WTC11 (cell line): ENCODE data around the gene EML2. TPM values are rescaled to one million over a fixed set of nuclear protein-coding genes. Genes with fewer than 3 reads are reported as not detected.

ENCODE experiments used
- ATAC-seq: fragments of 200-7000 bp; cut with Tn5 transposase; 2 replicates; pipeline ENCODE4 v1.10.0; 2021; ENCODE audit warnings: mild to moderate bottlenecking, moderate library complexity
- CTCF ChIA-PET: fragments of 300-600 bp; sonication (Branson Sonifier 250); formaldehyde crosslinking; loops from one replicate; lab custom pipeline; 2021; ENCODE audit warnings: antibody characterized with exemption; lab: Charles Lee
- POLR2A ChIA-PET: fragments of 350-600 bp; sonication (Branson Sonifier 250); formaldehyde crosslinking; loops from one replicate; lab custom pipeline; 2021; ENCODE audit warnings: antibody characterized with exemption; lab: Charles Lee
- DNase-seq: peaks from one replicate; pipeline ENCODE4 v3.0.0; 2021; ENCODE audit warnings: low spot score
- H3K27ac Mint-ChIP-seq: 2 replicates; pipeline ENCODE4 v1.8.0; 2021; ENCODE audit warnings: mixed read lengths
- H3K27me3 Mint-ChIP-seq: 2 replicates; pipeline ENCODE4 v1.8.0; 2021; ENCODE audit warnings: low read depth, mild to moderate bottlenecking, moderate library complexity, mixed read lengths
- H3K36me3 Mint-ChIP-seq: 2 replicates; pipeline ENCODE4 v1.8.0; 2021; ENCODE audit warnings: mixed read lengths
- H3K4me1 Mint-ChIP-seq: 2 replicates; pipeline ENCODE4 v1.8.0; 2022; ENCODE audit warnings: mixed read lengths
- H3K4me3 Mint-ChIP-seq: 2 replicates; pipeline ENCODE4 v1.8.0; 2021; ENCODE audit warnings: mild to moderate bottlenecking, moderate library complexity, mixed read lengths
- H3K9me3 Mint-ChIP-seq: 2 replicates; pipeline ENCODE4 v1.8.0; 2021; ENCODE audit warnings: mixed read lengths
- AFF4 ChIP-seq: sonication (generic); formaldehyde crosslinking; IDR thresholded peaks from 2 replicates; pipeline ENCODE4 v1.8.1; 2023; ENCODE audit warnings: mild to moderate bottlenecking, missing genetic modification reagents, borderline replicate concordance
- AR ChIP-seq: fragments of 250-450 bp; sonication (Bioruptor Pico); IDR thresholded peaks from 2 replicates; pipeline ENCODE4 v1.9.0; 2021; ENCODE audit warnings: mild to moderate bottlenecking
- ATF3 ChIP-seq: sonication (generic); formaldehyde crosslinking; conservative IDR thresholded peaks from 2 replicates; pipeline ENCODE4 v1.8.1; 2022; ENCODE audit warnings: mild to moderate bottlenecking, missing genetic modification reagents
- ELF4 ChIP-seq: sonication (generic); formaldehyde crosslinking; IDR thresholded peaks from 2 replicates; pipeline ENCODE4 v1.8.1; 2022; ENCODE audit warnings: low read depth, mild to moderate bottlenecking, moderate library complexity, missing genetic modification reagents
- ETV6 ChIP-seq: sonication (generic); formaldehyde crosslinking; IDR thresholded peaks from 2 replicates; pipeline ENCODE4 v1.8.1; 2022; ENCODE audit warnings: mild to moderate bottlenecking, missing genetic modification reagents
- GABPB1 ChIP-seq: sonication (generic); formaldehyde crosslinking; IDR thresholded peaks from 2 replicates; pipeline ENCODE4 v1.8.1; 2023; ENCODE audit warnings: mild to moderate bottlenecking, missing genetic modification reagents
- IRF1 ChIP-seq: sonication (generic); formaldehyde crosslinking; IDR thresholded peaks from 2 replicates; pipeline ENCODE4 v1.8.0; 2023; ENCODE audit warnings: missing genetic modification reagents
- IRF2 ChIP-seq: sonication (generic); formaldehyde crosslinking; IDR thresholded peaks from 2 replicates; pipeline ENCODE4 v1.8.0; 2022; ENCODE audit warnings: low read depth, missing genetic modification reagents, borderline replicate concordance
- MLX ChIP-seq: sonication (generic); formaldehyde crosslinking; IDR thresholded peaks from 2 replicates; pipeline ENCODE4 v1.8.1; 2023; ENCODE audit warnings: mild to moderate bottlenecking, missing genetic modification reagents, moderate library complexity
- NR1H2 ChIP-seq: sonication (generic); formaldehyde crosslinking; IDR thresholded peaks from 2 replicates; pipeline ENCODE4 v1.9.0; 2021; ENCODE audit warnings: mild to moderate bottlenecking, moderate library complexity, missing genetic modification reagents
- OVOL2 ChIP-seq: fragments of 250-450 bp; sonication (Bioruptor Pico); IDR thresholded peaks from 2 replicates; pipeline ENCODE4 v1.9.0; 2021; ENCODE audit warnings: mild to moderate bottlenecking, borderline replicate concordance
- PRRX2 ChIP-seq: fragments of 250-450 bp; sonication (Bioruptor Pico); IDR thresholded peaks from 2 replicates; pipeline ENCODE4 v1.8.0; 2021; ENCODE audit warnings: mild to moderate bottlenecking
- RELA ChIP-seq: sonication (generic); formaldehyde crosslinking; IDR thresholded peaks from 2 replicates; pipeline ENCODE4 v1.8.1; 2022; ENCODE audit warnings: missing genetic modification reagents, mild to moderate bottlenecking, borderline replicate concordance
- RORB ChIP-seq: fragments of 250-450 bp; sonication (Bioruptor Pico); IDR thresholded peaks from 2 replicates; pipeline ENCODE4 v1.9.0; 2021; ENCODE audit warnings: mild to moderate bottlenecking
- SOX15 ChIP-seq: fragments of 250-450 bp; sonication (Bioruptor Pico); IDR thresholded peaks from 2 replicates; pipeline ENCODE4 v1.9.0; 2021; ENCODE audit warnings: mild to moderate bottlenecking
- STAT6 ChIP-seq: sonication (generic); formaldehyde crosslinking; conservative IDR thresholded peaks from 2 replicates; pipeline ENCODE4 v1.8.1; 2023; ENCODE audit warnings: mild to moderate bottlenecking, low read depth, missing genetic modification reagents, moderate library complexity
- ZNF396 ChIP-seq: fragments of 250-450 bp; sonication (Bioruptor Pico); IDR thresholded peaks from 2 replicates; pipeline ENCODE4 v1.8.0; 2021; ENCODE audit warnings: mild to moderate bottlenecking, moderate library complexity, borderline replicate concordance
- total RNA-seq: library from RNA; stranded (reverse); gene quantifications from 3 replicates; pipeline ENCODE4 v1.2.3, GENCODE V29; 2021
- TF ChIP-seq, protein P1 (sequence below): sonication (generic); formaldehyde crosslinking; IDR thresholded peaks from 2 replicates; pipeline ENCODE4 v1.8.0; 2022; ENCODE audit warnings: mild to moderate bottlenecking, missing genetic modification reagents
- TF ChIP-seq, protein P2 (sequence below): sonication (generic); formaldehyde crosslinking; IDR thresholded peaks from 2 replicates; pipeline ENCODE4 v1.8.1; 2022; ENCODE audit warnings: low read depth, missing genetic modification reagents, borderline replicate concordance

The EML2 gene
- total RNA-seq, 1 experiment from 2014 or later: 63.3 TPM

DNA sequence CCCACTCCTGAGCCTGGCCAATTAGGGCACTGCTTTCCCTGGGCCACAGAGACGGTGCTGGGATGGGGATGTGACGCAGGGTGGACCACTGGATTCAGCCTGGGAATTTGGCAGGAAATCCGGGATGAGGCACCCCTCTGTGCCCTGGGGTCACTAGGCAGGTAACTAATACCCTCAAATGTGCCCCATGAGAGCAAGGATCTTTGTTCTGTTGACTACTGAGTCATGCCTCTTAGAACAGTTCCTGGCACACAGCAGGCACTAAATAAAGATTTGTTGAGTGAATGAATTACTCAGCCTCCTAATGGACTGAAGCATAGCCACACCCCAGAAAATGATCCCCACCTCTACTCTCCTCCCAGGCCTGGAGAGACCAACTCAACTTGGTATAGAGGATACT is 70.5 kb downstream of the EML2 start (continued):
- TF ChIP-seq IRF1 (CRISPR knock-in tag) (no peak), OVOL2 (no peak), ATF3 (CRISPR knock-in tag) (no peak), STAT6 (CRISPR knock-in tag) (no peak), IRF2 (CRISPR knock-in tag) (no peak), RELA (CRISPR knock-in tag) (no peak), AFF4 (CRISPR knock-in tag) (no peak)
- TF ChIP-seq, protein P1, sequence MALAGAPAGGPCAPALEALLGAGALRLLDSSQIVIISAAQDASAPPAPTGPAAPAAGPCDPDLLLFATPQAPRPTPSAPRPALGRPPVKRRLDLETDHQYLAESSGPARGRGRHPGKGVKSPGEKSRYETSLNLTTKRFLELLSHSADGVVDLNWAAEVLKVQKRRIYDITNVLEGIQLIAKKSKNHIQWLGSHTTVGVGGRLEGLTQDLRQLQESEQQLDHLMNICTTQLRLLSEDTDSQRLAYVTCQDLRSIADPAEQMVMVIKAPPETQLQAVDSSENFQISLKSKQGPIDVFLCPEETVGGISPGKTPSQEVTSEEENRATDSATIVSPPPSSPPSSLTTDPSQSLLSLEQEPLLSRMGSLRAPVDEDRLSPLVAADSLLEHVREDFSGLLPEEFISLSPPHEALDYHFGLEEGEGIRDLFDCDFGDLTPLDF (CRISPR knock-in tag): no peak

DNA sequence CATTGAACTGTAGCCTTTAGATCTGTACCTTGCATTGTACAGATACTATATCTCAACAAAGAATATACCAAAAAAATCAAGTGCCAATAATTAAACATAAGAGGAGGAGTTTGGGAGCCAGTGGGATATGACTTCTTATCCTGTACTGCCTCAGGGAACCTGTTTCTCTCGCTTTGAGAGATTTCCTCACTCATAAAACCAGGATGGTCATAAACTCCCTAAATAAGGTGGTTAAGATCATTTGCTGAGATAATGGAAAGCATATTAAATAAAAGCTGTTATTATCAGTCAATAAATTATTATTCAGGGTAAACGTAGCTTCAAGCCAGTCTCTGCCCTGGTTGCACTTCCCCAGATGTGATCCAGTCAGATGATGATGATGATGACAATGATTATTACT is 71.6 kb downstream of the EML2 start:
- no peaks in the 10 kb centered on the region for H3K36me3 Mint-ChIP-seq
- 0 out of 2 replicates have a peak overlapping the region, but pooled peaks have one; percentile 42 for H3K27ac Mint-ChIP-seq
- no peaks in the 10 kb centered on the region for H3K27me3 Mint-ChIP-seq
- CTCF ChIA-PET: interaction anchor here (0.6 to 1.3 kb wide), 2 partner anchors 9 to 24 kb away, joined by 3 to 8 read pairs; no protein-coding TSS in a partner anchor
- no peaks in the 10 kb centered on the region for H3K9me3 Mint-ChIP-seq
- peaks cover 23% of the 10 kb centered on the region for H3K4me1 Mint-ChIP-seq
- H3K4me3 Mint-ChIP-seq: no peak overlapping the region
- no peak for ATAC-seq
- POLR2A ChIA-PET: no interaction called here
- DNase-seq: no peak
- TF ChIP-seq GABPB1 (CRISPR knock-in tag) (no peak), ETV6 (CRISPR knock-in tag) (no peak), IRF2 (CRISPR knock-in tag) (no peak), MLX (CRISPR knock-in tag) (no peak), SOX15 (CRISPR knock-in tag) (no peak), RORB (no peak), AR (CRISPR knock-in tag) (no peak), IRF1 (CRISPR knock-in tag) (no peak), PRRX2 (CRISPR knock-in tag) (no peak), ELF4 (CRISPR knock-in tag) (no peak), ZNF396 (CRISPR knock-in tag) (no peak), NR1H2 (CRISPR knock-in tag) (no peak)
- TF ChIP-seq, protein P1 (CRISPR knock-in tag): no peak
- TF ChIP-seq, protein P2, sequence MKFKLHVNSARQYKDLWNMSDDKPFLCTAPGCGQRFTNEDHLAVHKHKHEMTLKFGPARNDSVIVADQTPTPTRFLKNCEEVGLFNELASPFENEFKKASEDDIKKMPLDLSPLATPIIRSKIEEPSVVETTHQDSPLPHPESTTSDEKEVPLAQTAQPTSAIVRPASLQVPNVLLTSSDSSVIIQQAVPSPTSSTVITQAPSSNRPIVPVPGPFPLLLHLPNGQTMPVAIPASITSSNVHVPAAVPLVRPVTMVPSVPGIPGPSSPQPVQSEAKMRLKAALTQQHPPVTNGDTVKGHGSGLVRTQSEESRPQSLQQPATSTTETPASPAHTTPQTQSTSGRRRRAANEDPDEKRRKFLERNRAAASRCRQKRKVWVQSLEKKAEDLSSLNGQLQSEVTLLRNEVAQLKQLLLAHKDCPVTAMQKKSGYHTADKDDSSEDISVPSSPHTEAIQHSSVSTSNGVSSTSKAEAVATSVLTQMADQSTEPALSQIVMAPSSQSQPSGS (CRISPR knock-in tag): no peak
